Sigmoid colon (tissue), 7 donors: Measurements from ENCODE around the gene LY86. TPM values are rescaled to one million over a fixed set of nuclear protein-coding genes. Genes with fewer than 3 reads are reported as not detected.

Experiments used
- DNase-seq: peaks from one replicate; pipeline ENCODE4 v3.0.0-alpha.2; 2019
- H3K27ac ChIP-seq, 4 donors: fragments of 200-600 bp; sonication (generic); one replicate each; pipeline ENCODE4 v1.5.1; 2016 to 2019; ENCODE audit warnings: mild to moderate bottlenecking in 1 of 4
- H3K27me3 ChIP-seq, 3 donors: fragments of 200-600 bp; sonication (generic); one replicate each; pipeline ENCODE4 v1.5.1; 2019; ENCODE audit warnings: mild to moderate bottlenecking in 1 of 3
- H3K36me3 ChIP-seq, 4 donors: fragments of 200-600 bp; sonication (generic); one replicate each; pipeline ENCODE4 v1.5.1; 2016 to 2019
- H3K4me1 ChIP-seq, 4 donors: fragments of 200-600 bp; sonication (generic); one replicate each; pipeline ENCODE4 v1.5.1; 2017 to 2019
- H3K4me3 ChIP-seq, 4 donors: fragments of 200-600 bp; sonication (generic); one replicate each; pipeline ENCODE4 v1.5.1; 2017 to 2019; ENCODE audit warnings: mild to moderate bottlenecking in 2 of 4, moderate library complexity in 1 of 4
- H3K9me3 ChIP-seq, 4 donors: fragments of 200-600 bp in 3 of 4; sonication (generic) in 3 of 4; one replicate each; pipeline versions ENCODE4 v1.5.1 to v1.6.1; 2013 to 2019
- CTCF ChIP-seq, 4 experiments: fragments of 450-650 bp in 3 of 4; fragments of 200-600 bp in 1 of 4; IDR thresholded peaks; one replicate each; pipeline ENCODE4 v1.5.1; 2016 to 2019; ENCODE audit warnings: antibody characterized with exemption in 4 of 4, mild to moderate bottlenecking in 3 of 4, moderate library complexity in 2 of 4
- EP300 ChIP-seq, 4 donors: sonication (generic); formaldehyde crosslinking; IDR thresholded peaks; one replicate each; pipeline ENCODE4 v1.6.1; 2017; ENCODE audit warnings: antibody characterized with exemption in 4 of 4
- POLR2A ChIP-seq, 2 donors: fragments of 450-650 bp; IDR thresholded peaks; one replicate each; pipeline ENCODE4 v1.6.1; 2016; ENCODE audit warnings: antibody characterized with exemption in 2 of 2, mild to moderate bottlenecking in 2 of 2, moderate library complexity in 2 of 2
- POLR2AphosphoS5 ChIP-seq, 4 donors: sonication (generic); formaldehyde crosslinking; IDR thresholded peaks; one replicate each; pipeline ENCODE4 v1.6.1; 2017; ENCODE audit warnings: antibody characterized with exemption in 4 of 4
- WGBS, 2 donors: extraction: QIAGEN DNeasy Blood & Tissue Kit; methylation state at CpG; one replicate each; pipeline ENCODE4 v1.1.7; 2013; 5-methylcytosine and 5-hydroxymethylcytosine counted together
- intact Hi-C: fragments of 100-400 bp; cut with DNase I; formaldehyde crosslinking; loops from one replicate; pipeline ENCODE4 v1.15.1; 2023
- polyA plus RNA-seq, 3 donors: library from polyadenylated mRNA; stranded (reverse); fragments of 200-250 nt; gene quantifications; one replicate each; pipeline ENCODE4 v1.2.3, GENCODE V29; 2013
- total RNA-seq, 4 donors: library from RNA; depleted of rRNA; stranded (reverse); fragments of >200 nt; gene quantifications; one replicate each; pipeline ENCODE4 v1.1.0, GENCODE V29; 2016
- donor health status: healthy with polysubstance abuse.
- donor health status: Bipolar disorder and iron deficiency.
- donor health status: healthy.

LY86 gene
- total and polyA plus RNA-seq, 7 donors, result 1.1 to 15.7 (median 5.9) TPM

- H3K27me3 ChIP-seq, result no peaks in the 10 kb centered on the region
- H3K9me3 ChIP-seq, result no peaks in the 10 kb centered on the region
- peaks cover 0 to 27% (median 16%) of the 10 kb centered on the region in 4 donors for H3K4me1 ChIP-seq
- WGBS, 2 donors, result 86 to 87% methylated on average over 9 of the region's 9 CpGs
- H3K36me3 ChIP-seq, result no peaks in the 10 kb centered on the region
- intact Hi-C loops, result no loop called here
- no peak for DNase-seq
- peak overlapping the region in 1 of 4 donors; percentile 52 for H3K27ac ChIP-seq
- H3K4me3 ChIP-seq, result no peak overlapping the region
- TF ChIP-seq EP300 (IDR thresholded peaks at IDR 0.05) (no peak), POLR2AphosphoS5 (IDR thresholded peaks at IDR 0.05) (no peak), POLR2A (IDR thresholded peaks at IDR 0.05) (no peak), CTCF (IDR thresholded peaks at IDR 0.05) (no peak)
Measured at GRCh38 chr6:6620766-6621425, 32.4 kb downstream of the LY86 start.

GRCh38 chr6:6622501-6622900 lies 34.0 kb downstream of the LY86 start:
- H3K27ac ChIP-seq, result no peak overlapping the region
- no peak for DNase-seq
- peaks cover 0 to 27% (median 16%) of the 10 kb centered on the region in 4 donors for H3K4me1 ChIP-seq
- intact Hi-C loops, result no loop called here
- no peak for TF ChIP-seq CTCF (IDR thresholded peaks at IDR 0.05)
- TF ChIP-seq POLR2A (IDR thresholded peaks at IDR 0.05), result no peak
- no peak for TF ChIP-seq POLR2AphosphoS5 (IDR thresholded peaks at IDR 0.05)
- H3K27me3 ChIP-seq, result no peaks in the 10 kb centered on the region
- no peak overlapping the region for H3K4me3 ChIP-seq
- no peaks in the 10 kb centered on the region for H3K9me3 ChIP-seq
- no peaks in the 10 kb centered on the region for H3K36me3 ChIP-seq
- WGBS, 2 donors, result 93% methylated on average over 1 of the region's 1 CpG

DNA sequence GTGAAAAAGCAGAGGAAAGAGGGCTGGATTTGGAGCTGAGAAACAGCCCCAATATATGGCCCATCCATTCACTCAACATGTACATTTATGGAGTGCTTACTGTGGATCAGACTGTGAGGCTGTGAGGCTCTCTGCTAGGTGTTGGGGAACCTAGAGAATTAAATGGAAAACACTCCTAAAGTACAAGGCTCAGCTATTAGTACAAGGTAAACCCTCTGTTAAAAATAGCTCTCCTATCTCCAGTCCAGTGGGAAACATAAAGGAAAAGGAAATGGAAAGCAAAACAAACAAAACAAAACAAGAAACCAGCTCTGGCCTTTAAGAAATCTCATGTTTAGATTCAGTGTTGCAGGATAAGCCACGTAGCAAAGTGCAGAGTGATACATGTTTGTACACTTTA lies 35.0 kb downstream of the LY86 start:
- no peaks in the 10 kb centered on the region for H3K36me3 ChIP-seq
- no peak overlapping the region for H3K4me3 ChIP-seq
- whole genome bisulfite sequencing, 2 donors, result 62 to 71% methylated on average over 1 of the region's 1 CpG
- no peak overlapping the region for H3K27ac ChIP-seq
- H3K9me3 ChIP-seq, result no peaks in the 10 kb centered on the region
- no peak for DNase-seq
- H3K4me1 ChIP-seq, result peaks cover 0 to 24% (median 16%) of the 10 kb centered on the region in 4 donors
- H3K27me3 ChIP-seq, result no peaks in the 10 kb centered on the region
- intact Hi-C loops, result no loop called here
- no peak for TF ChIP-seq CTCF (IDR thresholded peaks at IDR 0.05)
- no peak for TF ChIP-seq EP300 (IDR thresholded peaks at IDR 0.05)
- no peak for TF ChIP-seq POLR2A (IDR thresholded peaks at IDR 0.05)
- no peak for TF ChIP-seq POLR2AphosphoS5 (IDR thresholded peaks at IDR 0.05)

GRCh38 chr6:6624269-6624990 lies 35.9 kb downstream of the LY86 start:
- Histone ChIP-seq H3K27ac (no peak overlapping the region), H3K36me3 (no peaks in the 10 kb centered on the region), H3K27me3 (no peaks in the 10 kb centered on the region), H3K9me3 (no peaks in the 10 kb centered on the region), H3K4me3 (no peak overlapping the region), H3K4me1 (peaks cover 0 to 15% (median 11%) of the 10 kb centered on the region in 4 donors)
- DNase-seq, result no peak
- WGBS, 2 donors, result 88 to 91% methylated on average over 6 of the region's 6 CpGs
- TF ChIP-seq POLR2AphosphoS5 (IDR thresholded peaks at IDR 0.05), result no peak
- intact Hi-C loops, result no loop called here

DNA sequence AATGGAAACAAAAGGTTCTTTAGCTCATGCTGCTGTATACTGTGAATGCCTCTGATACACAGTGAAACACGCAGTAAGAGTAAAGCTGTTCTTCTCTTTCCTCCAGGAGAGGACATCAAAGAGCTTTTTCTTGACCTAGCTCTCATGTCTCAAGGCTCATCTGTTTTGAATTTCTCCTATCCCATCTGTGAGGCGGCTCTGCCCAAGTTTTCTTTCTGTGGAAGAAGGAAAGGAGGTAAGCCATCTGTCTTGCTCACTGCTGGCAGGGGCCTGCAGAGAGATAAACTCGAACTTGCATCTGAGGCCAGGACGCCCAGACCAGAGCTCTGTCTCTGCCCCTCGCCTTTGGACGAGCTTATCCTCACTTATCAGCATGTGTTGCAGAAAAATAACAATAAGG lies 37.7 kb downstream of the LY86 start:
- Histone ChIP-seq H3K27ac (no peak overlapping the region), H3K9me3 (no peaks in the 10 kb centered on the region), H3K4me1 (no peaks in the 10 kb centered on the region), H3K27me3 (no peaks in the 10 kb centered on the region), H3K36me3 (no peaks in the 10 kb centered on the region), H3K4me3 (no peak overlapping the region)
- TF ChIP-seq CTCF (IDR thresholded peaks at IDR 0.05) (no peak), POLR2AphosphoS5 (IDR thresholded peaks at IDR 0.05) (no peak), POLR2A (IDR thresholded peaks at IDR 0.05) (no peak), EP300 (IDR thresholded peaks at IDR 0.05) (no peak)
- intact Hi-C loops, result no loop called here
- DNase-seq, result no peak
- 93% methylated on average over 6 of the region's 6 CpGs for WGBS, 2 donors
